Measurements from ENCODE around the gene TMEM41A. TPM values are rescaled to one million over a fixed set of nuclear protein-coding genes. Genes with fewer than 3 reads are reported as not detected.

Gene TMEM41A
- polyA plus RNA-seq, 3 donors: 3.9 to 7.2 (median 5.4) TPM

GRCh38 chr3:185537369-185537970 lies 38.6 kb upstream of the TMEM41A start:
- H3K9ac ChIP-seq (ENCODE audit: insufficient read depth, low read length, poor library complexity, severe bottlenecking): no peak overlapping the region
- no peak overlapping the region for H2AFZ ChIP-seq (ENCODE audit: insufficient read depth, low read depth, low read length, poor library complexity, severe bottlenecking)

GRCh38 chr3:185534511-185534910 lies 35.7 kb upstream of the TMEM41A start:
- Histone ChIP-seq H3K27me3 (ENCODE audit: control insufficient read depth in 2 of 2, insufficient read depth in 2 of 2, low read length in 2 of 2) (no peaks in the 10 kb centered on the region), H3K4me2 (replicated peaks; ENCODE audit: extremely low read depth, low read length, poor library complexity, severe bottlenecking) (no peak overlapping the region), H2AFZ (ENCODE audit: insufficient read depth, low read depth, low read length, poor library complexity, severe bottlenecking) (no peak overlapping the region), H3K27ac (ENCODE audit: low read depth in 1 of 2, low read length in 2 of 2) (no peak overlapping the region), H3K9ac (ENCODE audit: insufficient read depth, low read length, poor library complexity, severe bottlenecking) (no peak overlapping the region), H3K9me3 (replicated peaks in 1 of 2; ENCODE audit: control insufficient read depth in 1 of 2, insufficient read depth in 1 of 2, low read length in 2 of 2) (no peaks in the 10 kb centered on the region), H3K79me2 (ENCODE audit: insufficient read depth, low read length) (no peaks in the 10 kb centered on the region), H4K20me1 (ENCODE audit: insufficient read depth, low read length) (no peaks in the 10 kb centered on the region), H3K36me3 (replicated peaks in 1 of 2; ENCODE audit: control insufficient read depth in 1 of 2, insufficient read depth in 2 of 2, low read length in 2 of 2) (no peaks in the 10 kb centered on the region), H3K4me1 (ENCODE audit: control insufficient read depth in 1 of 2, insufficient read depth in 2 of 2, low read length in 2 of 2) (peaks cover 12 to 13% of the 10 kb centered on the region in 2 donors), H3K4me3 (replicated peaks in 1 of 3; ENCODE audit: low read depth in 2 of 3, low read length in 3 of 3) (no peak overlapping the region)
- no peak for TF ChIP-seq CTCF (IDR thresholded peaks at IDR 0.05)
- Mint-ChIP-seq H3K4me3 (no peak overlapping the region), H3K36me3 (no peaks in the 10 kb centered on the region), H3K9me3 (no peaks in the 10 kb centered on the region), H3K27me3 (ENCODE audit: low read depth in 3 of 3) (peaks cover 2 to 4% (median 4%) of the 10 kb centered on the region in 3 donors), H3K27ac (no peak overlapping the region), H3K4me1 (peaks cover 10% of the 10 kb centered on the region)
- no peak for DNase-seq
- WGBS (ENCODE audit: insufficient coverage): no CpG with 5 or more reads among the region's 2 CpGs
- intact Hi-C loops (cut with micrococcal nuclease): no loop called here

More at GRCh38 chr3:185537369-185537970, 38.6 kb upstream of the TMEM41A start:
- no peak overlapping the region for H3K4me3 ChIP-seq (replicated peaks in 1 of 3; ENCODE audit: low read depth in 2 of 3, low read length in 3 of 3)
- intact Hi-C loops (cut with micrococcal nuclease): no loop called here
- H3K79me2 ChIP-seq (ENCODE audit: insufficient read depth, low read length): no peaks in the 10 kb centered on the region
- Mint-ChIP-seq H3K9me3 (peaks cover 0 to 2% (median 0%) of the 10 kb centered on the region in 7 donors), H3K36me3 (no peaks in the 10 kb centered on the region), H3K4me1 (peaks cover 10% of the 10 kb centered on the region), H3K4me3 (peak overlapping the region in 1 of 2 donors; percentile 60), H3K27ac (peak overlapping the region; percentile 10 to 86 (median 71)), H3K27me3 (ENCODE audit: low read depth in 3 of 3) (peaks cover 1 to 2% (median 2%) of the 10 kb centered on the region in 3 donors)
- H4K20me1 ChIP-seq (ENCODE audit: insufficient read depth, low read length): no peaks in the 10 kb centered on the region
- no peaks in the 10 kb centered on the region for H3K27me3 ChIP-seq (ENCODE audit: control insufficient read depth in 2 of 2, insufficient read depth in 2 of 2, low read length in 2 of 2)
- no peak for TF ChIP-seq CTCF (IDR thresholded peaks at IDR 0.05)
- no peaks in the 10 kb centered on the region for H3K36me3 ChIP-seq (replicated peaks in 1 of 2; ENCODE audit: control insufficient read depth in 1 of 2, insufficient read depth in 2 of 2, low read length in 2 of 2)
- peak; percentile 79 to 95 (median 88) for DNase-seq
- peak overlapping the region; percentile 9 for H3K4me2 ChIP-seq (replicated peaks; ENCODE audit: extremely low read depth, low read length, poor library complexity, severe bottlenecking)
- H3K9me3 ChIP-seq (replicated peaks in 1 of 2; ENCODE audit: control insufficient read depth in 1 of 2, insufficient read depth in 1 of 2, low read length in 2 of 2): no peaks in the 10 kb centered on the region
- peak overlapping the region; percentile 22 to 46 for H3K27ac ChIP-seq (ENCODE audit: low read depth in 1 of 2, low read length in 2 of 2)
- peaks cover 12 to 13% of the 10 kb centered on the region in 2 donors for H3K4me1 ChIP-seq (ENCODE audit: control insufficient read depth in 1 of 2, insufficient read depth in 2 of 2, low read length in 2 of 2)
- 0% methylated on average over 1 of the region's 9 CpGs for WGBS (ENCODE audit: insufficient coverage)

Data from CD14-positive monocyte (primary cell).